GM18867 (cell line): ENCODE data around the gene KIAA1210.
"Not testable (repeated sequence)": the region's sequence is repeated elsewhere in the genome, so short reads cannot be mapped to it uniquely, and the experiment has no call there.

Experiments
- ATAC-seq: cut with Tn5 transposase; IDR thresholded peaks from one replicate; pipeline ENCODE4 v1.9.1; 2021; ENCODE audit warnings: mild to moderate bottlenecking, moderate library complexity; ENCODE audit not compliant: unreplicated experiment

KIAA1210 gene

DNA sequence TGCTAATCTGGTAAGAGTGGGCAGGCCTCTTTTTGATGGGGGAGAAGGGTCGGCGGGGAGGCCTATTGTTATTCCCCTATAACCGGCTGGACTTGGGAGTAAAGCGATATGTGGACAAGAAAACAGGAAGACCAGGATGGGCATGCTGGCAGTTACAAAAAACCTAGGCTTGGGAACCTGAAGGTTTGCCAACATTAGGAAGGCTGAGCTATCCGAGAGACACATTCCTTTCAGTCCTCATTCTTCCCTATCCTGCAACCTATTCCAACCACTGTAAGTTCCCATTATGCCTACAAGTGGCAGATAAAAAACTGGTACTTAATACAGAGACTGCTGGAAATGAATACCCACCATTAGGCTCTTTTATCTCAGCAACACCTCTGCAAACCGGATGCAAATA lies 87.2 kb downstream of the KIAA1210 start:
- ATAC-seq: no peak

DNA sequence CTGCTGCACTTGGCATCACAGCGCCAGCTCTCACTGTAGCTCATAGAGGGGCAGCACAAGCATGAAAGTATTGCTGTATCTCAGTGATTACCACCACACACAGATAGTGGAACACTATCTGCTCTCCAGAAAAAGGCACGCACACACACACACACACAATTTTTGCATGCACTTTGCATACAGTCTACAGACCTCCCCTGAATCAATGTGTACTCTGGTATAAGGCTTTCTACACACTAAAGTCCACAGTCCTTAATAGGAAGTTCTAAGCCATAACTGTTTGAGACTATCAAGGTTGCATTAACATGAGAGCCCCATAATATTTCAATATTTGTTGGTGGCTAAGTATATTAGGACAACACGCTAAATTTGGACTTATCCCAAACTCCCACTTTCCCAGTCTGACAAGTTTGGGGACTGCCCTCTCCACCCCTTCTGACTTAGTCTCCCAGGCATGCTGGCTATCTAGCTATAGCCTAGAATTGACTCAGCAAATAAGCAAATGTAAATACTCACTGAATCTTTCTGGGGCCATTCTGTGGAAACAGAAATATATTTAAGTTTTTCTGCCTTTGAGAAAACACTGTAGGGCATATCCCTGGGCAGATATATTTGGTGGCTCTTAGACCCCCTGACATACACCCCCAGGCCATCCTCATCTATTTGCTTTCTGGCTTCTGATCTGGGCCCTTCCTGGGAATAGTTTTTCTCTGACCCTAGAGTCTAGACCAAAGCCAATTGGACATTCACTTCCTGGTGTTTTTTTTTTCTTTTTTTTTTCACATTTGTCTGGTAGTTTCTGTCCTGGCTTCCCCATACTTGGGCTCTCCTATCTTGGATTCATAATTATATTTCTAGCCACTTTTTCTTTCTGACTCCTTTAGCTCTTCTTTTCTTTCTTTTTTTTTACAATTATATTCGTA lies 91.2 kb downstream of the KIAA1210 start:
- no peak for ATAC-seq

DNA sequence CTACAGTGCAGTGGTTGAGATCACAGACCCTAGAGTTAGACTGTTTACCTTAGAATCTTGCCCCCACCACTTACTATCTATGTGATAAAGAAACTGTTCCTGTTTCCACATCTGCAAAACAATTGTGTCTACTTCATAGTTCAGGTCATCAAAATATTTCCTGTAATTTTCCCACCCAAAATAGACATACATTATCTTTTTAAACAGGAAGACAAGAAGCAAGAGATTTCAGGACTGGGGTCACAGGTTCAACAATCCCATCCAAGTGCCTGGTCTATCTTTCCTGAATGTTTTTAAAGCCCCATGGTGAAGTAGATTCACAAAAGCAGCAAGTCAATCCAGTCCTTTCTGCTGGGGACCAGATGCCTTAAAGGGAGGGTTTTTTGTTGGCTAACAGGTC lies 96.6 kb downstream of the KIAA1210 start:
- no peak for ATAC-seq

DNA sequence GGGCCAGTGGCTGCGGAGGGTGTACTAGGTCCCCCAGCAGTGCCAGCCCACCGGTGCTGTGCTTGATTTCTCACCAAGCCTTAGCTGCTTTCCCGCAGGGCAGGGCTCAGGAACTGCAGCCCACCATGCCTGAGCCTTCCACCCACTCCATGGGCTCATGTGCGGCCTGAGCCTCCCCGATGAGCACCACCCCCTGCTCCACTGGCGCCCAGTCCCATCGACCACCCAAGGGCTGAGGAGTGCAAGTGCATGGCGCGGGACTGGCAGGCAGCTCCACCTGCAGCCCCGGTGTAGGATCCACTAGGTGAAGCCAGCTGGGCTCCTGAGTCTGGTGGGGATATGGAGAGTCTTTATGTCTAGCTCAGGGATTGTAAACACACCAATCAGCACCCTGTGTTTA lies 98.0 kb downstream of the KIAA1210 start:
- ATAC-seq: not testable (repeated sequence)

GRCh38 chrX:119028733-119029330 lies 98.8 kb downstream of the KIAA1210 start:
- ATAC-seq: no peak
